HepG2 (cell line): ENCODE measurements around the gene SPRR2E. TPM values are rescaled to one million over a fixed set of nuclear protein-coding genes. Genes with fewer than 3 reads are reported as not detected.

Experiments used
- ATAC-seq: fragments of 200-7000 bp; cut with Tn5 transposase; 3 replicates; pipeline ENCODE4 v1.9.1; 2020; ENCODE audit warnings: mild to moderate bottlenecking, moderate library complexity
- BruUV-seq: library from RNA; stranded (reverse); fragments of 400-500 nt; replicated peaks from 2 replicates; lab custom pipeline; 2021; lab: Mats Ljungman, UMichigan
- CTCF ChIA-PET: fragments of 300-600 bp; formaldehyde crosslinking; extraction: SDS; loops from one replicate; lab custom pipeline; 2021; ENCODE audit warnings: low total read pairs, inconsistent platforms, low intra/inter-chr PET ratio; lab: Yijun Ruan, JAX
- POLR2A ChIA-PET: fragments of 350-600 bp; sonication (Branson Sonifier 250); formaldehyde crosslinking; loops from one replicate; lab custom pipeline; 2020; ENCODE audit warnings: antibody characterized with exemption, inconsistent platforms; lab: Yijun Ruan, JAX
- DNase-seq: peaks from one replicate; pipeline ENCODE4 v3.0.0-alpha.2; 2015; ENCODE audit warnings: low spot score
- FAIRE-seq: peaks from 3 replicates; lab custom pipeline; 2011; peaks lifted over from hg19 to GRCh38; lab: Jason Lieb, UNC
- H2AFZ ChIP-seq: one replicate; pipeline ENCODE4 v1.6.1; 2011; ENCODE audit warnings: low read length, inconsistent platforms
- H3K27ac ChIP-seq: fragments of 300-600 bp; 3 replicates; pipeline ENCODE4 v1.8.0; 2011; ENCODE audit warnings: mixed run types, mild to moderate bottlenecking, mixed read lengths, low read length, inconsistent platforms; ENCODE audit not compliant: insufficient read depth; ENCODE audit errors: extremely low read length
- H3K27me3 ChIP-seq, 2 experiments: fragments of 200-600 bp in 1 of 2; 2 replicates in 1 of 2; 3 replicates in 1 of 2; pipeline versions ENCODE4 v1.6.0 to v1.8.0; 2011; ENCODE audit warnings: low read length in 2 of 2, mild to moderate bottlenecking in 2 of 2, moderate library complexity in 2 of 2, inconsistent platforms in 1 of 2; ENCODE audit not compliant: insufficient read depth in 2 of 2, control insufficient read depth in 1 of 2
- H3K36me3 ChIP-seq, 2 experiments: fragments of 200-600 bp in 1 of 2; replicated peaks in 1 of 2; 2 replicates in 1 of 2; 3 replicates in 1 of 2; pipeline versions ENCODE4 v1.5.1 to v1.8.0; 2011; ENCODE audit warnings: low read length in 2 of 2, inconsistent platforms in 1 of 2; ENCODE audit not compliant: insufficient read depth in 2 of 2, control insufficient read depth in 1 of 2
- H3K4me1 ChIP-seq: 2 replicates; pipeline ENCODE4 v1.5.1; 2012; ENCODE audit warnings: low read length, inconsistent platforms; ENCODE audit not compliant: insufficient read depth
- H3K4me2 ChIP-seq: 2 replicates; pipeline ENCODE4 v1.6.0; 2011; ENCODE audit warnings: low read depth, low read length, inconsistent platforms
- H3K4me3 ChIP-seq, 3 experiments: fragments of 200-600 bp in 1 of 3; sonication (generic), shearing (Covaris generic) in 1 of 3; replicated peaks in 1 of 3; 2 replicates each; pipeline ENCODE4 v1.5.1; 2011 to 2016; ENCODE audit warnings: low read length in 3 of 3, inconsistent platforms in 2 of 3, low read depth in 2 of 3, mild to moderate bottlenecking in 2 of 3, control low read depth in 1 of 3, mixed read lengths in 1 of 3; ENCODE audit not compliant: insufficient read depth in 1 of 3
- H3K79me2 ChIP-seq: one replicate; pipeline ENCODE4 v1.6.1; 2011; ENCODE audit warnings: low read length, inconsistent platforms; ENCODE audit not compliant: insufficient read depth
- H3K9ac ChIP-seq: 2 replicates; pipeline ENCODE4 v1.6.0; 2011; ENCODE audit warnings: mild to moderate bottlenecking, low read depth, low read length, inconsistent platforms; ENCODE audit not compliant: insufficient read depth
- H3K9me3 ChIP-seq: 2 replicates; pipeline ENCODE4 v1.5.1; 2012; ENCODE audit warnings: mild to moderate bottlenecking, low read length
- H4K20me1 ChIP-seq: 2 replicates; pipeline ENCODE4 v1.6.0; 2011; ENCODE audit warnings: inconsistent platforms, mild to moderate bottlenecking, low read length, moderate library complexity; ENCODE audit not compliant: insufficient read depth
- FOXA1 ChIP-seq, 2 experiments: fragments of 450-650 bp in 1 of 2; sonication (generic) in 1 of 2; formaldehyde crosslinking in 1 of 2; IDR thresholded peaks; 2 replicates each; pipeline versions ENCODE4 v1.4.0 to v1.6.1; 2016 to 2020; ENCODE audit warnings: missing genetic modification reagents in 1 of 2
- SALL2 ChIP-seq: sonication (generic); formaldehyde crosslinking; IDR thresholded peaks from 2 replicates; pipeline ENCODE4 v1.8.1; 2023; ENCODE audit warnings: mild to moderate bottlenecking, missing genetic modification reagents, inconsistent platforms
- WGBS: methylation state at CpG from one replicate; pipeline ENCODE4 v1.1.6; 2017; ENCODE audit warnings: low lambda C conversion rate; 5-methylcytosine and 5-hydroxymethylcytosine counted together
- in situ Hi-C: cut with HindIII; loops from 2 replicates; pipeline ENCODE4 v1.10.0; 2017; ENCODE audit warnings: low pct_unique_long_range_greater_than_20kb; ENCODE audit not compliant: extremely low pct_ligation_motif_present
- intact Hi-C: fragments of 100-400 bp; cut with micrococcal nuclease; formaldehyde crosslinking; loops from one replicate; pipeline ENCODE4 v1.10.0; 2022; ENCODE audit not compliant: unreplicated experiment
- polyA plus RNA-seq, 8 experiments: library from polyadenylated mRNA; depleted of rRNA in 3 of 8; stranded (reverse) in 7 of 8; unstranded in 1 of 8; fragments of >200 nt; fragmentation: Illumina TruSeq in 4 of 8; extraction: Trizol in 4 of 8; gene quantifications; 2 replicates each; pipeline versions ENCODE4 v1.2.1 to v1.2.3, GENCODE V29; 2011 to 2016; ENCODE audit warnings: low read depth in 4 of 8, missing spikeins in 1 of 8, mixed read lengths in 1 of 8; ENCODE audit not compliant: insufficient read depth in 1 of 8
- small RNA-seq, 3 experiments: library from RNA; depleted of rRNA; stranded (forward); fragments of <200 nt; gene quantifications; one replicate each; pipeline ENCODE3, GENCODE V24; 2012; ENCODE audit warnings: low read depth in 2 of 3, low replicate concordance in 1 of 3; ENCODE audit not compliant: insufficient read length in 3 of 3, insufficient read depth in 2 of 3
- total RNA-seq, 5 experiments: library from RNA; depleted of rRNA; stranded (reverse); fragments of >200 nt; fragmentation: Illumina TruSeq; extraction: Trizol; gene quantifications; 2 replicates each; pipeline ENCODE4 v1.2.3, GENCODE V29; 2016; ENCODE audit warnings: low read depth in 1 of 5
- TF ChIP-seq, protein P1 (sequence below): IDR thresholded peaks from 2 replicates; pipeline ENCODE4 v1.6.1; 2016; ENCODE audit warnings: mild to moderate bottlenecking, missing biosample characterization, missing genetic modification reagents

SPRR2E gene
- total and polyA plus RNA-seq, 2 of the 13 experiments (the other 11 are each of a cell fraction or from before 2014, with no cell fraction given) = not detected

DNA sequence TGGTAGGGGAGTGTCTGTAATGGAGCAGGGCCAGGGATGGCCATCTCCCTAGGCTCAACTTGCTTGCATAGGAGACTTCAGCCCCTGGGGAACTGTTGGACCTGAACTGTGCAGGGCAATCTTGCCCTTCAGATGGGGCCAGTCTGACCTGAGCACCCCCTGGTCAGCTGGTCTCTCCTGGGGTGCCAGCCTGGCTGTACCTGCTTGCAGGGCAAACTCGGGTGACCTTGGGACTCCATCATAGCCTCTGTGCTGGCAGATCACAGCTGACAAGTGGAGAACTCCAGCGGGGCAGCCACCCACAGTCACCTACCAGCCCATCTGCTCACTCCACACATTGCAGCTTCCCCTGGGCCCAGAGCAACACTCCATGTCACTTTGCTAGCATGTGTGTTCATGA lies 45.1 kb downstream of the SPRR2E start:
- Histone ChIP-seq H3K4me3 (no peak overlapping the region), H2AFZ (no peak overlapping the region), H3K79me2 (no peaks in the 10 kb centered on the region), H4K20me1 (no peaks in the 10 kb centered on the region)
- no peak for DNase-seq
- intact Hi-C loops = no loop called here
- CTCF ChIA-PET = no interaction called here
- no peak for TF ChIP-seq SALL2 (CRISPR knock-in tag)
- TF ChIP-seq FOXA1 (IDR thresholded peaks at IDR 0.05) = no peak
- TF ChIP-seq FOXA1 (CRISPR knock-in tag; IDR thresholded peaks at IDR 0.05) = no peak
- TF ChIP-seq, protein P1, sequence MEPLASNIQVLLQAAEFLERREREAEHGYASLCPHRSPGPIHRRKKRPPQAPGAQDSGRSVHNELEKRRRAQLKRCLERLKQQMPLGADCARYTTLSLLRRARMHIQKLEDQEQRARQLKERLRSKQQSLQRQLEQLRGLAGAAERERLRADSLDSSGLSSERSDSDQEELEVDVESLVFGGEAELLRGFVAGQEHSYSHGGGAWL (CRISPR knock-in tag) = no peak
- TF ChIP-seq, all 625 proteins: peak for 0
- no TSS peak for BruUV-seq
- in situ Hi-C loops = no loop called here
- ATAC-seq = no peak
- Histone ChIP-seq H3K27ac (no peak overlapping the region), H3K9me3 (no peaks in the 10 kb centered on the region), H3K36me3 (no peaks in the 10 kb centered on the region), H3K9ac (no peak overlapping the region), H3K4me1 (no peaks in the 10 kb centered on the region), H3K27me3 (no peaks in the 10 kb centered on the region), H3K4me2 (no peak overlapping the region)
- no CpG with 5 or more reads among the region's 2 CpGs for WGBS
- POLR2A ChIA-PET = no interaction called here
- FAIRE-seq = no peak

Small RNA genes lying within 50 kb of the gene (small RNA-seq; reads per million reads assigned to genes)
- gene SPRR2C = 0 reads per million in 3 experiments

Other genes with a start within 250 kb of the SPRR2E start
- not detected in 2 replicates for gene LCE7A, start 234.5 kb downstream of the SPRR2E start, total RNA-seq (2016; rRNA removed; fragmentation: Illumina TruSeq; extraction: Trizol)
- gene LCE7A, start 234.5 kb downstream of the SPRR2E start, polyA plus RNA-seq (2011; rRNA removed) = not detected in 2 replicates
- not detected in 2 replicates for gene SMCP, start 216.2 kb downstream of the SPRR2E start, total RNA-seq (2016; rRNA removed; fragmentation: Illumina TruSeq; extraction: Trizol)
- not detected in 2 replicates for gene SMCP, start 216.2 kb downstream of the SPRR2E start, polyA plus RNA-seq (2011; rRNA removed)
- gene IVL, start 186.0 kb downstream of the SPRR2E start, total RNA-seq (2016; rRNA removed; fragmentation: Illumina TruSeq; extraction: Trizol) = not detected in 2 replicates
- gene IVL, start 186.0 kb downstream of the SPRR2E start, polyA plus RNA-seq (2011; rRNA removed) = not detected in 2 replicates
- gene SPRR5, start 147.3 kb downstream of the SPRR2E start, total RNA-seq (2016; rRNA removed; fragmentation: Illumina TruSeq; extraction: Trizol) = not detected in 2 replicates
- not detected in 2 replicates for gene SPRR5, start 147.3 kb downstream of the SPRR2E start, polyA plus RNA-seq (2011; rRNA removed)
- not detected in 2 replicates for gene SPRR4, start 123.9 kb downstream of the SPRR2E start, total RNA-seq (2016; rRNA removed; fragmentation: Illumina TruSeq; extraction: Trizol)
- not detected in 2 replicates for gene SPRR4, start 123.9 kb downstream of the SPRR2E start, polyA plus RNA-seq (2011; rRNA removed)
- gene SPRR1A, start 110.4 kb downstream of the SPRR2E start, total RNA-seq (2016; rRNA removed; fragmentation: Illumina TruSeq; extraction: Trizol) = not detected in 2 replicates
- not detected in 2 replicates for gene SPRR1A, start 110.4 kb downstream of the SPRR2E start, polyA plus RNA-seq (2011; rRNA removed)
- not detected in 2 replicates for gene SPRR3, start 92.8 kb downstream of the SPRR2E start, total RNA-seq (2016; rRNA removed; fragmentation: Illumina TruSeq; extraction: Trizol)
- gene SPRR3, start 92.8 kb downstream of the SPRR2E start, polyA plus RNA-seq (2011; rRNA removed) = not detected in 2 replicates
- gene SPRR1B, start 63.3 kb downstream of the SPRR2E start, total RNA-seq (2016; rRNA removed; fragmentation: Illumina TruSeq; extraction: Trizol) = not detected in 2 replicates
- not detected in 2 replicates for gene SPRR1B, start 63.3 kb downstream of the SPRR2E start, polyA plus RNA-seq (2011; rRNA removed)
- gene SPRR2D, start 53.4 kb downstream of the SPRR2E start, total RNA-seq (2016; rRNA removed; fragmentation: Illumina TruSeq; extraction: Trizol) = not detected in 2 replicates
- not detected in 2 replicates for gene SPRR2D, start 53.4 kb downstream of the SPRR2E start, polyA plus RNA-seq (2011; rRNA removed)
- not detected in 2 replicates for gene SPRR2A, start 37.0 kb downstream of the SPRR2E start, total RNA-seq (2016; rRNA removed; fragmentation: Illumina TruSeq; extraction: Trizol)
- not detected in 2 replicates for gene SPRR2A, start 37.0 kb downstream of the SPRR2E start, polyA plus RNA-seq (2011; rRNA removed)
- gene SPRR2B, start 22.9 kb downstream of the SPRR2E start, total RNA-seq (2016; rRNA removed; fragmentation: Illumina TruSeq; extraction: Trizol) = not detected in 2 replicates
- gene SPRR2B, start 22.9 kb downstream of the SPRR2E start, polyA plus RNA-seq (2011; rRNA removed) = not detected in 2 replicates
- gene SPRR2F, start 19.0 kb upstream of the SPRR2E start, total RNA-seq (2016; rRNA removed; fragmentation: Illumina TruSeq; extraction: Trizol) = not detected in 2 replicates
- not detected in 2 replicates for gene SPRR2F, start 19.0 kb upstream of the SPRR2E start, polyA plus RNA-seq (2011; rRNA removed)
- not detected in 2 replicates for gene SPRR2G, start 56.4 kb upstream of the SPRR2E start, total RNA-seq (2016; rRNA removed; fragmentation: Illumina TruSeq; extraction: Trizol)
- gene SPRR2G, start 56.4 kb upstream of the SPRR2E start, polyA plus RNA-seq (2011; rRNA removed) = not detected in 2 replicates
- not detected in 2 replicates for gene LELP1, start 108.9 kb upstream of the SPRR2E start, total RNA-seq (2016; rRNA removed; fragmentation: Illumina TruSeq; extraction: Trizol)
- gene LELP1, start 108.9 kb upstream of the SPRR2E start, polyA plus RNA-seq (2011; rRNA removed) = not detected in 2 replicates
- not detected in 2 replicates for gene PRR9, start 123.1 kb upstream of the SPRR2E start, total RNA-seq (2016; rRNA removed; fragmentation: Illumina TruSeq; extraction: Trizol)
- not detected in 2 replicates for gene PRR9, start 123.1 kb upstream of the SPRR2E start, polyA plus RNA-seq (2011; rRNA removed)
- gene LORICRIN, start 165.2 kb upstream of the SPRR2E start, total RNA-seq (2016; rRNA removed; fragmentation: Illumina TruSeq; extraction: Trizol) = not detected in 2 replicates
- gene LORICRIN, start 165.2 kb upstream of the SPRR2E start, polyA plus RNA-seq (2011; rRNA removed) = not detected in 2 replicates
- not detected in 2 replicates for gene PGLYRP3, start 218.4 kb upstream of the SPRR2E start, total RNA-seq (2016; rRNA removed; fragmentation: Illumina TruSeq; extraction: Trizol)
- not detected in 2 replicates for gene PGLYRP3, start 218.4 kb upstream of the SPRR2E start, polyA plus RNA-seq (2011; rRNA removed)